ENCODE data around the gene CHAC1. TPM values are rescaled to one million over a fixed set of nuclear protein-coding genes. Genes with fewer than 3 reads are reported as not detected.
A peak's percentile ranks its signal among the peaks of the same experiment; 100 is the strongest.

Gene CHAC1
- total and polyA plus RNA-seq, 7 donors = 3.7 to 243 (median 49.0) TPM

GRCh38 chr15:40921949-40922607 lies 31.2 kb upstream of the CHAC1 start:
- 69 to 81% (median 70%) methylated on average over 5 of the region's 5 CpGs for whole genome bisulfite sequencing, 3 donors
- Histone ChIP-seq H3K27me3 (ENCODE audit: insufficient read depth in 3 of 3, low read length in 2 of 3) (peaks cover 0 to 18% (median 7%) of the 10 kb centered on the region in 3 donors), H3K9me3 (no peaks in the 10 kb centered on the region), H3K36me3 (ENCODE audit: insufficient read depth in 1 of 2, low read depth in 1 of 2) (no peaks in the 10 kb centered on the region), H3K27ac (no peak overlapping the region), H3K4me1 (peaks cover 24% of the 10 kb centered on the region), H3K4me3 (no peak overlapping the region)
- no peak for ATAC-seq
- TF ChIP-seq CTCF (IDR thresholded peaks at IDR 0.05) = no peak
- no peak for DNase-seq
- intact Hi-C loops (cut with DNase I) = loop anchor here in 1 of 2 donors (1.0 kb wide), 1 partner anchor 10 kb away; no protein-coding TSS in a partner anchor

- 61 to 63% (median 62%) methylated on average over 10 of the region's 10 CpGs for WGBS, 3 donors
- Histone ChIP-seq H3K27ac (no peak overlapping the region), H3K4me3 (no peak overlapping the region), H3K27me3 (ENCODE audit: insufficient read depth in 3 of 3, low read length in 2 of 3) (peaks cover 0 to 23% (median 7%) of the 10 kb centered on the region in 3 donors), H3K36me3 (ENCODE audit: insufficient read depth in 1 of 2, low read depth in 1 of 2) (no peaks in the 10 kb centered on the region), H3K9me3 (no peaks in the 10 kb centered on the region), H3K4me1 (peaks cover 24% of the 10 kb centered on the region)
- DNase-seq (no peak), ATAC-seq (no peak)
- TF ChIP-seq CTCF (IDR thresholded peaks at IDR 0.05) = no peak
- intact Hi-C loops (cut with DNase I) = loop anchor here in 1 of 2 donors (1.0 kb wide), 1 partner anchor 10 kb away; no protein-coding TSS in a partner anchor
These were observed 30.7 kb upstream of the CHAC1 start for GRCh38 chr15:40922608-40923005.

- WGBS, 3 donors = 19 to 34% (median 28%) methylated on average over 9 of the region's 9 CpGs
- Histone ChIP-seq H3K27me3 (ENCODE audit: insufficient read depth in 3 of 3, low read length in 2 of 3) (peaks cover 0 to 32% (median 7%) of the 10 kb centered on the region in 3 donors), H3K36me3 (ENCODE audit: insufficient read depth in 1 of 2, low read depth in 1 of 2) (no peaks in the 10 kb centered on the region), H3K4me1 (peaks cover 30% of the 10 kb centered on the region), H3K9me3 (no peaks in the 10 kb centered on the region), H3K4me3 (no peak overlapping the region), H3K27ac (peak overlapping the region; percentile 30)
- intact Hi-C loops (cut with DNase I) = no loop called here
- no peak for TF ChIP-seq CTCF (IDR thresholded peaks at IDR 0.05)
- DNase-seq (peak in 1 of 2 donors; percentile 77), ATAC-seq (peak; percentile 78 to 95 (median 87))
These were observed 29.7 kb upstream of the CHAC1 start for GRCh38 chr15:40923551-40923950.

GRCh38 chr15:40925495-40925862 lies 27.8 kb upstream of the CHAC1 start:
- TF ChIP-seq CTCF (IDR thresholded peaks at IDR 0.05) = no peak
- Histone ChIP-seq H3K27me3 (ENCODE audit: insufficient read depth in 3 of 3, low read length in 2 of 3) (peaks cover 0 to 52% (median 18%) of the 10 kb centered on the region in 3 donors), H3K4me3 (no peak overlapping the region), H3K9me3 (no peaks in the 10 kb centered on the region), H3K36me3 (ENCODE audit: insufficient read depth in 1 of 2, low read depth in 1 of 2) (no peaks in the 10 kb centered on the region), H3K27ac (no peak overlapping the region), H3K4me1 (peaks cover 48% of the 10 kb centered on the region)
- no peak for ATAC-seq
- no peak for DNase-seq
- WGBS, 3 donors = 38 to 49% (median 45%) methylated on average over 24 to 30 of the region's 30 CpGs
- intact Hi-C loops (cut with DNase I) = no loop called here

All from psoas muscle (tissue), 8 donors.